NCI-H526 (cell line): Measurements from ENCODE around the gene PSRC1.

Experiments used
- DNase-seq, 2 experiments: peaks; one replicate each; lab custom pipeline; 2025; lab: John Stamatoyannopoulos, UW

Gene PSRC1

GRCh38 chr1:109272021-109272799 is 10.7 kb downstream of the PSRC1 start:
- no peak for DNase-seq

- DNase-seq = no peak
Measured at GRCh38 chr1:109271458-109271857, 11.5 kb downstream of the PSRC1 start.

- no peak for DNase-seq
Measured at GRCh38 chr1:109270623-109271317, 12.2 kb downstream of the PSRC1 start.

- no peak for DNase-seq
Measured at GRCh38 chr1:109269981-109270622, 12.8 kb downstream of the PSRC1 start.

GRCh38 chr1:109269212-109269980 is 13.5 kb downstream of the PSRC1 start:
- no peak for DNase-seq

GRCh38 chr1:109268431-109269211 is 14.3 kb downstream of the PSRC1 start:
- DNase-seq = no peak

- DNase-seq = no peak
Measured at GRCh38 chr1:109267743-109268300, 15.1 kb downstream of the PSRC1 start.

- no peak for DNase-seq
Measured at GRCh38 chr1:109266965-109267364, 16.0 kb downstream of the PSRC1 start.

GRCh38 chr1:109265741-109266330 is 17.1 kb downstream of the PSRC1 start:
- DNase-seq = no peak

GRCh38 chr1:109265016-109265415 is 17.9 kb downstream of the PSRC1 start:
- DNase-seq = no peak

GRCh38 chr1:109264379-109264755 is 18.6 kb downstream of the PSRC1 start:
- DNase-seq = no peak

GRCh38 chr1:109263597-109264378 is 19.2 kb downstream of the PSRC1 start:
- peak; percentile 82 to 96 for DNase-seq

GRCh38 chr1:109263234-109263596 is 19.7 kb downstream of the PSRC1 start:
- DNase-seq = peak; percentile 82 to 96

GRCh38 chr1:109262231-109263055 is 20.5 kb downstream of the PSRC1 start:
- no peak for DNase-seq

- no peak for DNase-seq
Measured at GRCh38 chr1:109261578-109261977, 21.4 kb downstream of the PSRC1 start.

GRCh38 chr1:109261006-109261405 is 21.9 kb downstream of the PSRC1 start:
- no peak for DNase-seq

GRCh38 chr1:109259674-109260557 is 23.0 kb downstream of the PSRC1 start:
- DNase-seq = no peak
